Muscle layer of duodenum (tissue), 2 donors: ENCODE data around the gene NINL.

Experiments used
- H3K27ac ChIP-seq: one replicate; pipeline ENCODE4 v1.7.0; 2013; ENCODE audit warnings: mild to moderate bottlenecking, low read length
- H3K27me3 ChIP-seq: one replicate; pipeline ENCODE4 v1.7.0; 2013; ENCODE audit warnings: low read depth, mild to moderate bottlenecking, control low read depth, low read length
- H3K36me3 ChIP-seq, 2 donors: one replicate each; pipeline ENCODE4 v1.7.0; 2013; ENCODE audit warnings: low read length in 2 of 2, control low read depth in 1 of 2, mild to moderate bottlenecking in 1 of 2; ENCODE audit not compliant: insufficient read depth in 2 of 2, control insufficient read depth in 1 of 2
- H3K4me1 ChIP-seq, 2 donors: one replicate each; pipeline ENCODE4 v1.7.0; 2013; ENCODE audit warnings: low read length in 2 of 2, mild to moderate bottlenecking in 2 of 2, control low read depth in 1 of 2, moderate library complexity in 1 of 2; ENCODE audit not compliant: insufficient read depth in 2 of 2, control insufficient read depth in 1 of 2
- H3K4me3 ChIP-seq, 2 donors: one replicate each; pipeline ENCODE4 v1.7.0; 2013; ENCODE audit warnings: low read length in 2 of 2, low read depth in 1 of 2, mild to moderate bottlenecking in 1 of 2
- H3K9me3 ChIP-seq, 2 donors: one replicate each; pipeline ENCODE4 v1.7.0; 2013; ENCODE audit warnings: low read length in 2 of 2, control low read depth in 1 of 2, mild to moderate bottlenecking in 1 of 2; ENCODE audit not compliant: control insufficient read depth in 1 of 2
- donor health status: healthy.

The NINL gene

DNA sequence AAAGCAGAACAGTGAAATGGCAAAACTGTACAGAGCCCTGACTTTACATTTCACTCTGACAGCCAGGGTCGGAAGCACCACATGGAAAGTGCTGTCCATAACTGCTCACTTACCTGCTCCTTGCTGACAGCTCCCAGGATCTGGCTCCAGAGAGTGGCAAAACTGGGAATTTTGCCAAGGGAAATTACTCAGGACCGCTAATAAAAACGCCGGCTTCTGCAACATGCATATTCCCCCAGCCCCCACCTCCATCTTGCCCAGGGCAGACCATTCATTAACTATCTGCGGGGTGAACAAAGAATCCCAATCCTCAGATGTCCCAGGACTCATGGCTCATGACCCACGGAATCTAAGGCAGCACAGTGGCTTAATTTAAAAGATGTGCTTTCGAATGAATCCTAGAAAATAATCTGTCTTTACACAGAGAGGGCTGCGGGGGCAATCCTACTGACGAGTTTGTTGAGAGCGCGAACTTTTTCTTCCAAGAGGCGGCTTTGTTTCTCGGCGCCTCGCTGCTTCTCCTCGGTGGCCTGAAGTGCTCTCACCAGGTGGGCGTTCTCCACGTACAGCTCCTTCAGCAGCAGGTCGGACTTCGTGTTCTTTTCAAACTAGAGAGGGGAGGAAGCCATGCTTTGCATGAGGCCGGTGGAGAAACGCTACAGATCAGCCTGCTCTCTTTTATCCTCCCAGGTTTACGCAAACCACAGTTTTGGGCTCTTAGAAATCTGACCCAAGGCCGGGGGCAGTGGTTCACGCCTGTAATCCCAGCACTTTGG lies 132.1 kb downstream of the NINL start:
- Histone ChIP-seq H3K27me3 (no peaks in the 10 kb centered on the region), H3K9me3 (no peaks in the 10 kb centered on the region), H3K36me3 (peaks cover 20 to 47% of the 10 kb centered on the region in 2 donors), H3K4me1 (no peaks in the 10 kb centered on the region), H3K27ac (no peak overlapping the region), H3K4me3 (no peak overlapping the region)

DNA sequence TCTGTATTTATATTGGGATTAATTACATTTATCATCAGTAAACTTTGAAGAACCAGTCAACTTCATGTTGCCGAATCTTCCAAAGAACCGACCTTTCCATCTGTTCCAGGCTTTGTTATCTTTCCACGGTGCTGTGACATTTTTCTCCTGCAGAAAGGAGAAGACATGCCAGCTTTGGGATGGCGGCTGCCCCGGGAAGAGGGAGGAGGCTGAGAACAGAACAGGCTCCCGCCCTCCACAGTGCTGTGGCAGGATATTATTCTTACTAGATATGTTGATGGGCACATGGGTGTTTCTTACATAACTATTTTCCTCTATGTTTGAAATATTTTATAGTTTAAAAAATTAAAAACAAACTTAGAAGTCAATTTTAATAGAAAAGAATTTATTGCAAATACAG lies 133.0 kb downstream of the NINL start:
- H3K27me3 ChIP-seq: no peaks in the 10 kb centered on the region
- H3K36me3 ChIP-seq: peaks cover 20 to 38% of the 10 kb centered on the region in 2 donors
- H3K27ac ChIP-seq: no peak overlapping the region
- no peaks in the 10 kb centered on the region for H3K9me3 ChIP-seq
- H3K4me1 ChIP-seq: no peaks in the 10 kb centered on the region
- no peak overlapping the region for H3K4me3 ChIP-seq

DNA sequence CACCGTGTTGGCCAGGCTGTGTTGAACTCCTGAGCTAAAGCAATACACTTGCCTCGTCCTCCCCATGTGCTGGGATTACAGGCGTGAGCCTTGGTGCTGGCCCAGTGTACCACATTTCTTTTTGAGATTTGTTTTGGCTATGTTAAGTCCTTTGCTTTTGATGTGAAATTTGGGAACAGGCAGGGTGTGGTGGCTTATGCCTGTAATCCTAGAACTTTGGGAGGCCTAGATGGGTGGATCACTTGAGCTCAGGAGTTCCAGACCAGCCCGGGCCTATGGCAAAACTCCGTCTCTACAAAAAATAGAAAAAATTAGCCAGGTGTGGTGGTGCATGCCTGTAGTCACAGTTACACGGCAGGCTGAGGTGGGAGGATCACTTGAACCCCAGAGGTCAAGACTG lies 137.7 kb downstream of the NINL start:
- Histone ChIP-seq H3K4me1 (no peaks in the 10 kb centered on the region), H3K27me3 (no peaks in the 10 kb centered on the region), H3K36me3 (peaks cover 4 to 9% of the 10 kb centered on the region in 2 donors), H3K27ac (no peak overlapping the region), H3K4me3 (no peak overlapping the region), H3K9me3 (no peaks in the 10 kb centered on the region)

DNA sequence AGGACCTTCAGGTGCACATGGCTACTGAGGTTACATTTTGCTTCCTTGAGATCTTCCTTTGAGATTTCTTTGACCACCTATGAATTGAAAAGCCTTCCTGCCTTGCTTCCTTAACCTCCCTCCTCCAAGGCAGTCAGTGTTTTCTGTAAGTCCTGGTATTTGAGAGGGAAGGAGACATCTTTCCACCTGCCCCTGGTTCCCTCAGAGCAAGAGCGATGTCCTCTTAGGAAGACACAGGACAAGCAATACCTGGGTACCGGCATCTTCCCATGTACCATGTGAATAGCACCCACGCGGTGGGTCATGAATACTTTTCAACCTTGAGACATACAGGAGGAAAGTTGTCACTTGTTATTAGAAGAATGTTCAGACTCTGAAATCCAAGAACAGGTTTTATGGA lies 140.8 kb downstream of the NINL start:
- no peaks in the 10 kb centered on the region for H3K27me3 ChIP-seq

DNA sequence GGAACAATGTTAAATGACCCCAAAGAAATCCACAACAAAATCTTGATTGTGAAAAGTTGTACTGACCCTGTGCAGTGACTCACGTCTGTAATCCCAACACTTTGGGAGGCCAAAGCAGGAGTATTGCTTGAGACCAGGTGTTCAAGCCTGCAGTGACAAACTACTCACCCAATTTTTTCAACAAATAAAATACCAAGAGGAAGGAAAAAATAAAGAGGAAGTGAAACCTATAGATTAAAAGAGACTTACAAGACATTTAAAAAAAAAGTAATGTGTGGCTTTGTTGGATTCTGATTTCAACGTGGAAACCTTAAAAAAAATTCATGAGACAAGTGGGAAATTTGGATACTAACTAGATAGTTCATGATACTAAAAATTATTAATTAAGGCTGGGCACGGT lies 146.0 kb downstream of the NINL start:
- H3K4me3 ChIP-seq: no peak overlapping the region
- no peaks in the 10 kb centered on the region for H3K36me3 ChIP-seq
- no peaks in the 10 kb centered on the region for H3K9me3 ChIP-seq
- H3K4me1 ChIP-seq: no peaks in the 10 kb centered on the region
- H3K27me3 ChIP-seq: no peaks in the 10 kb centered on the region
- no peak overlapping the region for H3K27ac ChIP-seq

More for the DNA sequence above, 140.8 kb downstream of the NINL start:
- Histone ChIP-seq H3K27ac (no peak overlapping the region), H3K36me3 (no peaks in the 10 kb centered on the region), H3K4me3 (no peak overlapping the region), H3K9me3 (no peaks in the 10 kb centered on the region), H3K4me1 (no peaks in the 10 kb centered on the region)

DNA sequence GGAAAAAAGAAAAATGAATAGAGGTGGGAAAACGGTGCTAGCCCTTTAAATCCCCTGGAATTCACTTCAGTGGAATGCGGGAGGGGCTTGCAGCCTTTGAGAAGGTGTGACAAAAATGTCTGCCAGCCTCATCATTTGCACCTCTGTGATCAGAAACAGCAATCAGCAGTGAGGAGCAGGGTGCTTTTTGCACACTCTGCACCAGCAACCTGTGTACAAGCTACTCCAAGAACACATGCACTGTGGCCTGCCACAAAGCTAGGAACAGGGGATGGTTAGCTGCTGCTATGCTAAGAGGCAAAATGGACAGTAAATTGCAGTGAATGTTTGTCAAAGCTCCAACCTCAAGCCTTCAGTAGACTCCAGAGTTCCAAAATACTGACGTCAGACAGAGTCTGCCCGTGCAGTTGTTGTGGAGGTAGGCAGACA lies 148.2 kb downstream of the NINL start:
- H3K27ac ChIP-seq: no peak overlapping the region

DNA sequence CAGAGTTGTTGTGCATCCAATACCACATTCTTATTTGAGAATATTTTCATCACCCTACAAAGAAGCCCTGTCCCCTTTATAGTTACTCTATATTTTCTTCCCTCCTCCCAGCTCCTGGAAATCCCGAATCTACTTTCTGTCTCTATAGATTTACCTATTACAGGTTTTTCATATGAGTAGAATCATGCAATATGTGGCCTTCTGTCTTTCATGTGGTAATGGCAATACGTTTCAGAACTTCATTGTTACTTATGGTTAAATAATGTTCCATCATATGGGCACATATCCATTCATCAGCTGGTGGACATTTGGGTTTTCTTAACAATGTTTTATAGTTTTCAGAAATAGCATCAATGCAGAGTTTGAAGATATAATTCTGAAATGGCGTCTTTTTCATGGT lies 160.8 kb downstream of the NINL start:
- Histone ChIP-seq H3K27me3 (no peaks in the 10 kb centered on the region), H3K4me3 (no peak overlapping the region), H3K36me3 (no peaks in the 10 kb centered on the region), H3K9me3 (no peaks in the 10 kb centered on the region), H3K27ac (no peak overlapping the region), H3K4me1 (no peaks in the 10 kb centered on the region)

More for the DNA sequence above, 148.2 kb downstream of the NINL start:
- Histone ChIP-seq H3K27me3 (no peaks in the 10 kb centered on the region), H3K4me3 (no peak overlapping the region), H3K9me3 (no peaks in the 10 kb centered on the region), H3K4me1 (no peaks in the 10 kb centered on the region), H3K36me3 (no peaks in the 10 kb centered on the region)

DNA sequence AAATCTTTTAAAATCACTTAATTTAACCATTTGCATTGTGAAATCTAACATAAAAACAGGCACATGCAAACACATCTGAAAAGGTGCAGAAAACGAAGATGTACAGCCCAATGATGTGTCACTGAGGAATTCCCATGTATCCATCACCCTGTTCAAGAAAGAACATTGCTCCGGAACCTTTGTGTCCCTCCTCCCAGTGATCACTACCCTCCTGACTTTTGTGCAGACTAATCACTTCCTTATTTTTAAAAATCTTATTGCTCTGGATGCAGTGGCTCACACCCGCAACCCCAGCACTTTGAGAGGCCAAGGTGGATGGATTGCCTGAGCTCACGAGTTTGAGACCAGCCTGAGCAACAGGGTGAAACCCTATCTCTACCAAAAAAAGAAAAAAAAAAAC lies 163.3 kb downstream of the NINL start:
- H3K9me3 ChIP-seq: no peaks in the 10 kb centered on the region
- no peak overlapping the region for H3K4me3 ChIP-seq
- H3K4me1 ChIP-seq: no peaks in the 10 kb centered on the region
- H3K27ac ChIP-seq: no peak overlapping the region
- no peaks in the 10 kb centered on the region for H3K27me3 ChIP-seq
- no peaks in the 10 kb centered on the region for H3K36me3 ChIP-seq

DNA sequence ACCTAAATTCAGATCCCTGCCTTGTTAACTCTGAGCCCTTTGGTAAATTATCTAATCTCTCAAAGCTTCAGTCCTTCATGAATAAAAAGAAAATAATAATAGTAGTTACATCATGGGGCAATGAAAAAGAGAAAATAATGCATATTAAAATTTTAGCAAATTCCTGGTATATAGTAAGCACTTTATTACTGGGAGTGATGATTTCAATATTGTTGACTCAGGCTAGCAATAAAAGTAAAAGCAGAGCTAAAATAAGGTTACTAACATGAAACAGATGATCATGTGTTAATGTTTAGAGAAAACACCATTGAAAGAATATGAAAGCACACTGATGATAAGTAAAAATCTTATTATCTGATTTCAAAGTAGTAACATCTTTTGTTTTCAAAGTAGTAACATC lies 164.2 kb downstream of the NINL start:
- Histone ChIP-seq H3K27ac (no peak overlapping the region), H3K36me3 (no peaks in the 10 kb centered on the region), H3K4me3 (no peak overlapping the region), H3K4me1 (no peaks in the 10 kb centered on the region), H3K9me3 (no peaks in the 10 kb centered on the region), H3K27me3 (no peaks in the 10 kb centered on the region)

DNA sequence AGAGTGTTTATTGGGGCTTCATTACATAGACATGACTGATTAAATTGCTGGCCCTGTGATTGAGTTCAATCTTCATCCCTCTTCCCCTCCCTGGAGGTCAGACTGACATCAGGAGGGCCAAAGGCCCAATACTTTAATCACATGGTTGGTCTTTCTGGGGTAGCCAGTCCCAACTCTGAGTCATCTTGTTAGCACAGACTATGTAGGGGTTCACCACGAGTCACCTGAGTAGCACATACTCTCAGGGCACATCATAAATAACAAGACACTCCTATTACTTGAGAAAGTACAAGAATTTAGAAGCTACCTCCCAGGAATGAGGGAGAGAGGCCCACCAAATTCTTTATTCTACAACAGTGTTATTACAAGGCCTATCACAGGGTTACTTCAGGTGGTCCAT lies 166.6 kb downstream of the NINL start:
- no peaks in the 10 kb centered on the region for H3K9me3 ChIP-seq
- no peak overlapping the region for H3K4me3 ChIP-seq
- no peaks in the 10 kb centered on the region for H3K27me3 ChIP-seq
- H3K27ac ChIP-seq: no peak overlapping the region
- H3K36me3 ChIP-seq: no peaks in the 10 kb centered on the region
- H3K4me1 ChIP-seq: no peaks in the 10 kb centered on the region

DNA sequence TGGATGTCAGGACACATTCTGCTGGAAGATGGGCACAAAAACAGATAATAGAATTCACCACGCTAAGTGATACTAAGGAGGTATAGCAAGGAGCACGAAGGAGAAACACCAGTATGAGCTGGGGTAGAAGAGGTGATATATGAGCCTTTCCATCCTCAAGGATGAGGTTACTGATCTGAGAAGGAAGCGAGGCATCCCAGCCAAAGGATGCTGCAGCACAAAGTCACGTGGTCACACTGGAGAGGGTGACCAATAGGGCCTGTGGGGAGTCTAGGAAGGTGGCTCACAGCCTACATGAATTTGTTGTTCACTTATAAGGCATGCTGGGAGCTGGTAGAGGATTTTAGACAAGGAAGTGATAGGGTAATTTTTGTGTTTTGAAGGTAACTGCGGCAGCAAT lies 176.4 kb downstream of the NINL start:
- Histone ChIP-seq H3K4me3 (no peak overlapping the region), H3K27me3 (no peaks in the 10 kb centered on the region), H3K36me3 (no peaks in the 10 kb centered on the region), H3K4me1 (peaks cover 3 to 10% of the 10 kb centered on the region in 2 donors), H3K9me3 (peaks cover 0 to 2% of the 10 kb centered on the region in 2 donors), H3K27ac (no peak overlapping the region)

DNA sequence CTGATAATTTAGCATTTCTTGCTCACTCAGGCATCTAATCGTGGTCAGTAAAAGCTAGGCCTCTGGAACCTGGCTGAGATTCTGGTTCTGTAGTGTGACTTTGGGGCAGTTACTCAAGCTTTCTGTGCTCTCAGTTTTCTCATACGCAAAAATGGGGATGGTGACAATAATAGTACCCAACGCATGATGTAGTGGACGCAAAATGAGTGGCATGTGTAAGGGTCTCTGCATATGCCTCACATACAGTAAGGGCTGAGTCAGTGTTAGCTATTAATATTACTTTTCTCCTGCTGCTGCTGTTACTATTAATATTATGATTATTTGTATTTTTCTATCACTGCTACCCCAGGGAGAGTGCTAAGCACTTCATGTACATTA lies 177.2 kb downstream of the NINL start:
- peak overlapping the region; percentile 67 for H3K27ac ChIP-seq
- H3K27me3 ChIP-seq: no peaks in the 10 kb centered on the region
- peak overlapping the region; percentile 73 to 90 for H3K4me3 ChIP-seq
- no peaks in the 10 kb centered on the region for H3K36me3 ChIP-seq
- H3K4me1 ChIP-seq: peaks cover 3 to 10% of the 10 kb centered on the region in 2 donors
- peaks cover 7 to 9% of the 10 kb centered on the region in 2 donors for H3K9me3 ChIP-seq
